ENCODE results near the gene ANKRD18A.

ANKRD18A gene

DNA sequence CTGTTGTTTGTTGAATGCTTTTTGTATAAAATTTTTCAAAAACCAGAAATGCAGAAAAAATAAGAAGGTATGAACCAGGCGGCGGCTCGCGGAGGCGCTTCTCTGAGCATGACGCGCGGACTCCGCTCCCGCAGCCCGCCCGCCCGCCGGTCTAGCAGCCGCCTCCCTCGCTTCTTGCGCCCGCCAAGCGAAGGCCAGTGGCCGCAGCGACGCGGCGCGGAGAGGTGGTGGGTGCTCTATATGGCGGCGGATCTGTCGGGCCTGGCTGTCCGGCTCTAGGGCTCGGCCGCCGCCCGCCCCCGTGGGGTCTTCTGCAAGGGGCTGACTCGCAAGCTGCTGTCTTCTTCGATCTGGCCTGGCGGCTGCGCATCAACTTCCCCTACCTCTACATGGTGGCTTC is 93.8 kb downstream of the ANKRD18A start:
- H3K4me1 Mint-ChIP-seq (ENCODE audit: low read depth): no peaks in the 10 kb centered on the region
- peaks cover 6% of the 10 kb centered on the region for H3K27me3 Mint-ChIP-seq
- DNase-seq: no peak
- no peak overlapping the region for H3K4me3 Mint-ChIP-seq
- H3K27ac Mint-ChIP-seq: no peak overlapping the region
- peaks cover 15% of the 10 kb centered on the region for H3K9me3 Mint-ChIP-seq
- no peaks in the 10 kb centered on the region for H3K36me3 Mint-ChIP-seq (ENCODE audit: low read depth)

DNA sequence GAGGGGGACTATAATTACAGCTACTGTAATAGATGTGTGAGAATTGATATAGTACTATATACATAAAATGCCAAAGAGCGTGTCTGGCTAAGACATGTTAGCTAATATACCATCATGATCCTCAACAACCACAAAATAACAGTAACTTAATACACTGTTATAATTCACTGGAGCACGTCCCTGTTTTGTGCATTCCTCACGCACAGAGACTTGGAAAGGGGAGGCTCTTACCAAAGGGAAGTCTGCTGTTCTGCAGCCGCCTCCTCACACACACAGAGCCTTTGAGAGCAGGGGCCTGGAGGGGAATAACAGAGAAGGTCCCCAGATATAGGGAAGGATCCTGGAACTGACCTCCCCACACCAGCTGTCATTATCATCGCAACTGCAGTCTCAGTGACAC is 97.3 kb downstream of the ANKRD18A start:
- no peaks in the 10 kb centered on the region for H3K36me3 Mint-ChIP-seq (ENCODE audit: low read depth)
- H3K4me3 Mint-ChIP-seq: no peak overlapping the region
- H3K4me1 Mint-ChIP-seq (ENCODE audit: low read depth): no peaks in the 10 kb centered on the region

GRCh38 chr9:38521762-38522161 is 98.6 kb downstream of the ANKRD18A start:
- no peak overlapping the region for H3K27ac Mint-ChIP-seq
- H3K4me1 Mint-ChIP-seq (ENCODE audit: low read depth): no peaks in the 10 kb centered on the region
- H3K4me3 Mint-ChIP-seq: no peak overlapping the region
- peaks cover 4% of the 10 kb centered on the region for H3K27me3 Mint-ChIP-seq
- H3K36me3 Mint-ChIP-seq (ENCODE audit: low read depth): no peaks in the 10 kb centered on the region
- peaks cover 4% of the 10 kb centered on the region for H3K9me3 Mint-ChIP-seq
- DNase-seq: no peak

More for the DNA sequence above, 97.3 kb downstream of the ANKRD18A start:
- Mint-ChIP-seq H3K27me3 (peaks cover 6% of the 10 kb centered on the region), H3K9me3 (peaks cover 4% of the 10 kb centered on the region), H3K27ac (no peak overlapping the region)
- DNase-seq: no peak
